Kidney (tissue), 14 donors: ENCODE measurements around the gene GPR26. TPM values are rescaled to one million over a fixed set of nuclear protein-coding genes. Genes with fewer than 3 reads are reported as not detected.

ENCODE experiments used
- DNase-seq, 5 donors: peaks; one replicate each; pipeline ENCODE4 v3.0.0-alpha.2; 2013 to 2020
- FAIRE-seq: peaks from 2 replicates; lab custom pipeline; 2012; peaks lifted over from hg19 to GRCh38; lab: Jason Lieb, UNC
- H3K27ac ChIP-seq, 2 donors: one replicate each; pipeline ENCODE4 v1.7.0; 2013; ENCODE audit warnings: low read depth in 2 of 2, low read length in 2 of 2, inconsistent platforms in 1 of 2
- H3K27me3 ChIP-seq: one replicate; pipeline ENCODE4 v1.7.1; 2013; ENCODE audit warnings: low read length, inconsistent platforms; ENCODE audit not compliant: control insufficient read depth, insufficient read depth
- H3K36me3 ChIP-seq, 3 donors: one replicate each; pipeline versions ENCODE4 v1.7.0 to v1.7.1; 2013; ENCODE audit warnings: low read length in 3 of 3, control low read depth in 1 of 3, inconsistent platforms in 1 of 3; ENCODE audit not compliant: insufficient read depth in 3 of 3, control insufficient read depth in 2 of 3
- H3K4me1 ChIP-seq, 3 donors: one replicate each; pipeline versions ENCODE4 v1.7.0 to v1.7.1; 2013; ENCODE audit warnings: low read length in 3 of 3, inconsistent platforms in 1 of 3, low read depth in 1 of 3; ENCODE audit not compliant: control insufficient read depth in 2 of 3, insufficient read depth in 2 of 3
- H3K4me3 ChIP-seq, 3 donors: one replicate each; pipeline versions ENCODE4 v1.7.0 to v1.8.1; 2013; ENCODE audit warnings: low read length in 3 of 3, control low read depth in 1 of 3, inconsistent platforms in 1 of 3
- H3K9ac ChIP-seq, 3 donors: one replicate each; pipeline versions ENCODE4 v1.7.0 to v1.7.1; 2013; ENCODE audit warnings: low read length in 3 of 3, control low read depth in 1 of 3, inconsistent platforms in 1 of 3
- H3K9me3 ChIP-seq, 3 donors: one replicate each; pipeline versions ENCODE4 v1.7.0 to v1.7.1; 2013; ENCODE audit warnings: low read length in 3 of 3, control low read depth in 1 of 3, inconsistent platforms in 1 of 3; ENCODE audit not compliant: control insufficient read depth in 2 of 3, insufficient read depth in 1 of 3
- intact Hi-C: fragments of 100-400 bp; cut with DNase I; formaldehyde crosslinking; loops from one replicate; pipeline ENCODE4 v1.11.1; 2022
- polyA plus RNA-seq: library from polyadenylated mRNA; stranded (reverse); fragments of 350-450 nt; fragmentation: Illumina TruSeq; extraction: RNeasy Lipid Tissue Mini Kit (QIAGEN cat#74804); gene quantifications from one replicate; pipeline ENCODE4 v1.2.3, GENCODE V29; 2014; ENCODE audit warnings: low read depth, low replicate concordance; ENCODE audit not compliant: insufficient read depth
- total RNA-seq: library from RNA; stranded (reverse); fragmentation: NEBNext Ultra II Directional; extraction: Animal tissue kit (Norgen Biotek cat#: 25700); gene quantifications from one replicate; pipeline ENCODE4 v1.2.1, GENCODE V29; 2021
- TF ChIP-seq, protein P1 (sequence below): IDR thresholded peaks from 3 replicates; pipeline ENCODE4 v1.5.1; 2012; ENCODE audit warnings: mild to moderate bottlenecking, moderate library complexity, borderline replicate concordance; ENCODE audit not compliant: insufficient read depth; ENCODE audit errors: extremely low read depth
- donor health status: control.
- donor health status: control.
- donor health status: control.
- donor health status: control.
- donor health status: control.
- donor health status: DM: yes; HTN: yes; CAD: no.
- donor health status: Normal renal cell carcinoma (clear cell type).

GPR26 gene
- total and polyA plus RNA-seq, 2 donors from 2014 or later, result not detected

DNA sequence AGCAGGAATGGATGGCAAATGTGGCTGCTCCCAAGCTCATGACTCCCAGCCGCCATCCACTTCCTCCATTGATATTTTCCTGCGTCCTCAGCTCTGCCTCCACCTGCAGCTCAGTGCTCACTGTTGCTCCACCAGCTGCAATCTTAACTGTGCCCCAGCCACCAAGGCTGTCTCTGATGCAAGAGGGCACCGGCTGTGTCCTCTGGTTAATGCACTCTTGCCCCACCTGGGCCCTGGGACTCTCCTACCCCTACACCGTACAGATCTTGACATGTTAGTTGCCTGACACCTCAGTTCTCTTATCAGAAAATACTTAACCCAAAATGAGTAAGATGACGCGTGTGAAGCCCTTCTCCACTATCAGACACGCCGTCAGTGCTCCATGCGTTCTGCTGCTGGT lies 45.5 kb upstream of the GPR26 start:
- FAIRE-seq, result no peak
- TF ChIP-seq, protein P1, sequence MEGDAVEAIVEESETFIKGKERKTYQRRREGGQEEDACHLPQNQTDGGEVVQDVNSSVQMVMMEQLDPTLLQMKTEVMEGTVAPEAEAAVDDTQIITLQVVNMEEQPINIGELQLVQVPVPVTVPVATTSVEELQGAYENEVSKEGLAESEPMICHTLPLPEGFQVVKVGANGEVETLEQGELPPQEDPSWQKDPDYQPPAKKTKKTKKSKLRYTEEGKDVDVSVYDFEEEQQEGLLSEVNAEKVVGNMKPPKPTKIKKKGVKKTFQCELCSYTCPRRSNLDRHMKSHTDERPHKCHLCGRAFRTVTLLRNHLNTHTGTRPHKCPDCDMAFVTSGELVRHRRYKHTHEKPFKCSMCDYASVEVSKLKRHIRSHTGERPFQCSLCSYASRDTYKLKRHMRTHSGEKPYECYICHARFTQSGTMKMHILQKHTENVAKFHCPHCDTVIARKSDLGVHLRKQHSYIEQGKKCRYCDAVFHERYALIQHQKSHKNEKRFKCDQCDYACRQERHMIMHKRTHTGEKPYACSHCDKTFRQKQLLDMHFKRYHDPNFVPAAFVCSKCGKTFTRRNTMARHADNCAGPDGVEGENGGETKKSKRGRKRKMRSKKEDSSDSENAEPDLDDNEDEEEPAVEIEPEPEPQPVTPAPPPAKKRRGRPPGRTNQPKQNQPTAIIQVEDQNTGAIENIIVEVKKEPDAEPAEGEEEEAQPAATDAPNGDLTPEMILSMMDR, result no peak
- intact Hi-C loops, result no loop called here
- Histone ChIP-seq H3K4me3 (no peak overlapping the region), H3K9ac (no peak overlapping the region), H3K9me3 (no peaks in the 10 kb centered on the region), H3K27me3 (no peaks in the 10 kb centered on the region), H3K27ac (no peak overlapping the region), H3K36me3 (no peaks in the 10 kb centered on the region), H3K4me1 (no peaks in the 10 kb centered on the region)
- no peak for DNase-seq

DNA sequence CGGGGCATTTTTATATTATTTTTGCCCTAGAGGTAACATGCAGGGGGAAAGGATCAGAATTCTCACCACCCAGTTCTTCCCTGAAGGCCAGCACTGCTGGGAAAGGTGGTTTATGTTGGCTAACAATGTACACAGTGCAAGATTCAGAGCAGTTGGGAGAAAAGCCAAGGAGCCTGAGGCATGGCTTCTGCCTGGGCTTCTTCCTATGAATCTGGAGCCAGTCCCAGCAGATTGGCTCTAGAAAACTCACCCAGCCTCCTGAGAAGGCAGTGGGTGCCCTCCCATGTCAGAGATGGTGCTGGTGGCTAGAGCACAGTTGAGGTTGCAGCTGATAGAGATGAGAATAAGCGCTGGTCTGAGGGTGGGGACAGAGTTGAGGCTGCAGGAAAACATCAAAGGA lies 44.7 kb upstream of the GPR26 start:
- no peak for DNase-seq
- no peaks in the 10 kb centered on the region for H3K9me3 ChIP-seq
- no peak overlapping the region for H3K4me3 ChIP-seq
- FAIRE-seq, result no peak
- no peaks in the 10 kb centered on the region for H3K4me1 ChIP-seq
- H3K27ac ChIP-seq, result no peak overlapping the region
- H3K36me3 ChIP-seq, result no peaks in the 10 kb centered on the region
- intact Hi-C loops, result no loop called here
- H3K9ac ChIP-seq, result no peak overlapping the region
- TF ChIP-seq, protein P1, result no peak
- no peaks in the 10 kb centered on the region for H3K27me3 ChIP-seq

DNA sequence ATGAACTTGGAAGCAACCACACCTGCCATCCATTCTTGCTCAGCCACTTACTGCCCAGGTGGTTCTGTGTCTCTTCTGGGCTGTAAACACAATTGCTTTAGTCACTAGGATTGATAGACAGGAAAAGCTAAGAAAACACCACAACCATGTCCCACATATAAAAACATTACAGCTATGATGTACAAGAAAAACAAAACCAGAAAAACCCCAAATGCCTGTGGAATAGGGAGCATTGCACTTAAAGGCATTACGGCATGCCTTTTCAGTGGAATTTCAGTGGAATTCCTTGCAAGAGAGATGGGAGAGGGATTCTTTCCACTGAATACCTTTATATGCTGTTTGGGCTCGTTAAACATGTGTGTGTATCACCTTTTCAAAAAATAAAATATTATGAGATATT lies 44.2 kb upstream of the GPR26 start:
- Histone ChIP-seq H3K9ac (no peak overlapping the region), H3K36me3 (no peaks in the 10 kb centered on the region), H3K9me3 (no peaks in the 10 kb centered on the region), H3K4me3 (no peak overlapping the region), H3K4me1 (no peaks in the 10 kb centered on the region), H3K27me3 (no peaks in the 10 kb centered on the region), H3K27ac (no peak overlapping the region)
- intact Hi-C loops, result no loop called here
- DNase-seq, result no peak
- TF ChIP-seq, protein P1, result no peak
- FAIRE-seq, result no peak

DNA sequence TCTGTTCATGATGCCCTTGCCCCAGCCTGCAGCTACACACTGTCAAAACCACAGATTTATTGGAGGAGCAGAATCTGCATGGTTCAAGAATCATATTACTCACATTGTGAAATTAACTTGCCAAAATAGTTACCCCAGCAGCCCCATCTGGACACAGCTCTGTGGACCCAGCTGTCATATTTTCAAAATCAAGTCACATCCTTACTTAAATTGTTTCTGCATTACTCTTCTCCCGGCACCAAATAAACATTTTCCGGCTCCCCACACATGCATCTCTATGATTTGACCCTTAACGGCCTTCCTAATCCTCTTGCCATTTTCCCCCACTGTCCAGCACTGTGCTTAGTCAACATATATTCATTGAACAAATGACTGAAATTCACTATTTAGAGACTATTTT lies 43.8 kb upstream of the GPR26 start:
- no peaks in the 10 kb centered on the region for H3K36me3 ChIP-seq
- H3K27me3 ChIP-seq, result no peaks in the 10 kb centered on the region
- no peaks in the 10 kb centered on the region for H3K4me1 ChIP-seq
- FAIRE-seq, result no peak
- H3K9me3 ChIP-seq, result no peaks in the 10 kb centered on the region
- no peak overlapping the region for H3K4me3 ChIP-seq
- no peak overlapping the region for H3K27ac ChIP-seq
- DNase-seq, result no peak
- intact Hi-C loops, result no loop called here
- TF ChIP-seq, protein P1, result no peak
- no peak overlapping the region for H3K9ac ChIP-seq
